NCI-H1436 treated with DMSO at 0.1 percent for 48 hours (cell line): ENCODE results near the gene DMP1.
"Not testable (repeated sequence)": the region's sequence is repeated elsewhere in the genome, so short reads cannot be mapped to it uniquely, and the experiment has no call there.

Experiments
- DNase-seq: peaks from one replicate; lab custom pipeline; 2025; lab: John Stamatoyannopoulos, UW

The DMP1 gene

DNA sequence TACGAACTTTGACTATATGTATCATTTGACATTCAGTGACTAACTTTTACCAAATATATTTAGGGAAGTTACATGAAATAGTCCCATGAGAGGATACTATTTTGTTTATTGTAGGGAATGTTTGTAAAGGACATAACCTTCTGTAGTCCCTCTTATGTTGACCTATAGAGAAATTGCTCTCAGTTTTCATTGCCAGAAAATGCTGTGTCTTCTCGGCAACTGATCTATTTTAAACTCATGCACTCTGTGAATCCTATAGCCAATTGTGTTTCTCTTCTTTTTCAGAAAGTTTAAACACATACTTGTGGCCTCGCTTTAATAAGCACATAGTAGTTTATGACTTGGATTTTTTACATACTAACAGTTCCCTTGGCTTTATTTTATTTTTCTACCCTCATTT, 38.2 kb downstream of the DMP1 start:
- no peak for DNase-seq

DNA sequence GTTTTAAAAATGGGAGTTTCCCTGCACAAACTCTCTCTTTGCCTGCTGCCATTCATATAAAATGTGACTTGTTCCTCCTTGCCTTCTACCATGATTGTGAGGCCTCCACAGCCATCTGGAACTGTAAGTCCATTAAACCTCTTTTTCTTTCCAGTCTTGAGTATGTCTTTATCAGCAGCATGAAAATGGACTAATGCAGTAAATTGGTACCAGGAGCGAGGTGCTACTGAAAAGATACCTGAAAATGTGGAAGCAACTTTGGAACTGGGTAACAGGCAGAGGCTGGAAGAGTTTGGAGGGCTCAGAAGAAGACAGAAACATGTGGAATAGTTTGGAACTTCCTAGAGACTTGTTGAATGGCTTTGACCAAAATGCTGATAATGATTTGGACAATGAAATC, 40.9 kb downstream of the DMP1 start:
- not testable (repeated sequence) for DNase-seq

DNA sequence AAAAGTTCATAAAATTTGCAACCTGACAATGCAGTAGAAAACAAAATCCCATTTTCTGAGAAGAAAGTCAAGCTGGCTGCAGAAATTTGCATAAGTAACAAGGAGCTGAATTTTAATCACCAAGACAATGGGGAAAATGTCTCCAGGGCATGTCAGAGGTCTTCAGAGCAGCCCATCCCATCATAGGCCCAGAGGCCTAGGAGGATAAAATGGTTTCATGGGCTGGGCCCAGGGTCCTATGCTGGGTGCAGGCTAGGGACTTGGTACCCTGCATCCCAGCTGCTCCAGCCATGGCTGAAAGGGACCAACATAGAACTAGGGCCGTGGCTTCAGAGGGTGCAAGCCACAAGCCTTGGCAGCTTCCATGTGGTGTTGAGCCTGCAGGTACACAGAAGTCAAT, 42.0 kb downstream of the DMP1 start:
- DNase-seq: not testable (repeated sequence)

GRCh38 chr4:87697272-87697671, 47.2 kb downstream of the DMP1 start:
- no peak for DNase-seq

- DNase-seq: no peak
Measured at GRCh38 chr4:87697945-87698344, 47.9 kb downstream of the DMP1 start.

GRCh38 chr4:87698394-87698793, 48.3 kb downstream of the DMP1 start:
- DNase-seq: no peak

GRCh38 chr4:87704001-87704400, 53.9 kb downstream of the DMP1 start:
- DNase-seq: no peak

GRCh38 chr4:87707279-87707918, 57.3 kb downstream of the DMP1 start:
- DNase-seq: no peak
